Measurements from ENCODE around the gene AHI1. TPM values are rescaled to one million over a fixed set of nuclear protein-coding genes. Genes with fewer than 3 reads are reported as not detected.

AHI1 gene
- total and polyA plus RNA-seq, 2 experiments from 2014 or later = 17.1 to 18.4 TPM

DNA sequence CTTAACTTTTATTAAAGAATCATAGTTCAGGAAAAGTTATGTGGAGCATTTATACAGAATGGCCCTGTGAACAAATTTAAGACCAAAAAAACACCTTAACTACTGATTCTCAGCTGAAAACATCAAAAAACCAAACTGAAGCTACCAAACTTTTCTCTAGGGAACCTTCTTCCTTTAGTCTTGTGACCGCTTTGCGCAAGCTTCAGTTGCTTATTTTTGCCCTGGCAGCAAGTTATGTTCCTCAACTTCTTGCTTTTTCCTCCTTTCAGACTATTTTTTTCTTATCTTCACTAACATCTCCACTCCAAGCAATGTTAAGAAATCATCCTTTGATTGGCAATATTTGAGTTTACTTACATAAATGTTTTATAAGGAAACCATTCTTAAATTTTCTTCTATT, 216.3 kb downstream of the AHI1 start:
- Histone ChIP-seq H3K27ac (no peak overlapping the region), H3K36me3 (no peaks in the 10 kb centered on the region), H3K9me3 (ENCODE audit: low read depth) (no peaks in the 10 kb centered on the region), H3K4me1 (ENCODE audit: low read depth) (no peaks in the 10 kb centered on the region), H3K27me3 (no peaks in the 10 kb centered on the region), H3K4me3 (no peak overlapping the region)
- TF ChIP-seq, protein P1, sequence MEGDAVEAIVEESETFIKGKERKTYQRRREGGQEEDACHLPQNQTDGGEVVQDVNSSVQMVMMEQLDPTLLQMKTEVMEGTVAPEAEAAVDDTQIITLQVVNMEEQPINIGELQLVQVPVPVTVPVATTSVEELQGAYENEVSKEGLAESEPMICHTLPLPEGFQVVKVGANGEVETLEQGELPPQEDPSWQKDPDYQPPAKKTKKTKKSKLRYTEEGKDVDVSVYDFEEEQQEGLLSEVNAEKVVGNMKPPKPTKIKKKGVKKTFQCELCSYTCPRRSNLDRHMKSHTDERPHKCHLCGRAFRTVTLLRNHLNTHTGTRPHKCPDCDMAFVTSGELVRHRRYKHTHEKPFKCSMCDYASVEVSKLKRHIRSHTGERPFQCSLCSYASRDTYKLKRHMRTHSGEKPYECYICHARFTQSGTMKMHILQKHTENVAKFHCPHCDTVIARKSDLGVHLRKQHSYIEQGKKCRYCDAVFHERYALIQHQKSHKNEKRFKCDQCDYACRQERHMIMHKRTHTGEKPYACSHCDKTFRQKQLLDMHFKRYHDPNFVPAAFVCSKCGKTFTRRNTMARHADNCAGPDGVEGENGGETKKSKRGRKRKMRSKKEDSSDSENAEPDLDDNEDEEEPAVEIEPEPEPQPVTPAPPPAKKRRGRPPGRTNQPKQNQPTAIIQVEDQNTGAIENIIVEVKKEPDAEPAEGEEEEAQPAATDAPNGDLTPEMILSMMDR (IDR thresholded peaks at IDR 0.05; ENCODE audit: low read depth, low read length) = no peak
- no peak for DNase-seq (ENCODE audit: low read depth in 1 of 2, low spot score in 1 of 2)

DNA sequence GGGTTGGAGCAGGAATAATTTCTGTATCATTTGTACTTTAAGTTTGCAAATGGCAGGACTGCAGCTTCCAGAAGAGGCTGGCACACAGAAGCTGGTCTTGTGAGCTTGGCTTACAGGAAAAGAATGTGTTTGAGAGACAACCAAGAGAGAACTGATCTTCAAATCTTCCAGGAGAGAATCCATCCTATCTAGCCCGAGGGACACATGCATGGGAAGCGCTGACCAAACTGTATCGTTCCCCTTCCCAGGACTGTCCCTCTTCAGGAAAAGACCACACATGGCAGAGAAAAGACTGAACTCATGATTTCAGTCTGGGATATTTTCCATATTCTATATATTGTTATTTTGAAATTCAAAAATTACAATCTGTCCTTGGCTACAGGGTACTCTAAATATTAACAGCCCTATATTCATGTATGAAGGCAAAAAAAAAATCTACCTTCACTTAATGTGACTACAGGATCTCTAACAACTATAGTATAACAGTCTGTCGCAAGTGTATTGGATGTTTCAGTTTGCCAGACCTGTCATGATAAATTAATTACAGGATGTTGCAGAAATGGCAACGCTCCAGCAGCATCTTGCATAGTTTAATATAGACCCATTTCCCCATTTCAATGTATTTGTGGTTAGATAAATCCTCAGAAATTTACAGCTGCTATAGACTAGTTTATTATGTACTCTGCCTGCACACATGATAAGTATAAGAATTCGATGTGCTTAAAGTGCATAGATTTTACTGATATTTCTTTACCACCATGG, 217.0 kb downstream of the AHI1 start:
- peak in 1 of 2 donors; percentile 82 for DNase-seq (ENCODE audit: low read depth in 1 of 2, low spot score in 1 of 2)
- TF ChIP-seq, protein P1 (IDR thresholded peaks at IDR 0.05; ENCODE audit: low read depth, low read length) = no peak
- Histone ChIP-seq H3K27me3 (no peaks in the 10 kb centered on the region), H3K36me3 (no peaks in the 10 kb centered on the region), H3K9me3 (ENCODE audit: low read depth) (no peaks in the 10 kb centered on the region), H3K4me3 (no peak overlapping the region), H3K4me1 (ENCODE audit: low read depth) (no peaks in the 10 kb centered on the region), H3K27ac (no peak overlapping the region)

DNA sequence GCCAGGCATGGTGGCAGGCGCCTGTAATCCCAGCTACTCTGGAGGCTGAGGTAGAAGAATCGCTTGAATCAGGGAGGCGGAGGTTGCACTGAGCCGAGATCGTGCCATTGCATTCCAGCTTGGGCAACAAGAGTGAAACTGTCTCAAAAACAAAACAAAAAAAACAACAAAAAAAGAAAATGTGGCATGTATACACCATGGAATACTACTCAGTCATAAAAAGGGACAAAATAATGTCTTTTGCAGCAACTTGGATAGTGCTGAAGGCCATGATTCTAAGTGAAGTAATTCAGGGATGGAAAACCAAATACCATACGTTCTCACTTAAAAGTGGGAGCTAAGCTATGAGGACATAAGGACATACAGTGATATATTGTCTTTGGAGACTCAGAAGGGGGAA, 220.1 kb downstream of the AHI1 start:
- TF ChIP-seq, protein P1 (IDR thresholded peaks at IDR 0.05; ENCODE audit: low read depth, low read length) = no peak
- Histone ChIP-seq H3K27ac (no peak overlapping the region), H3K4me3 (no peak overlapping the region), H3K36me3 (no peaks in the 10 kb centered on the region), H3K27me3 (no peaks in the 10 kb centered on the region), H3K4me1 (ENCODE audit: low read depth) (no peaks in the 10 kb centered on the region), H3K9me3 (ENCODE audit: low read depth) (no peaks in the 10 kb centered on the region)
- DNase-seq (ENCODE audit: low read depth in 1 of 2, low spot score in 1 of 2) = no peak

DNA sequence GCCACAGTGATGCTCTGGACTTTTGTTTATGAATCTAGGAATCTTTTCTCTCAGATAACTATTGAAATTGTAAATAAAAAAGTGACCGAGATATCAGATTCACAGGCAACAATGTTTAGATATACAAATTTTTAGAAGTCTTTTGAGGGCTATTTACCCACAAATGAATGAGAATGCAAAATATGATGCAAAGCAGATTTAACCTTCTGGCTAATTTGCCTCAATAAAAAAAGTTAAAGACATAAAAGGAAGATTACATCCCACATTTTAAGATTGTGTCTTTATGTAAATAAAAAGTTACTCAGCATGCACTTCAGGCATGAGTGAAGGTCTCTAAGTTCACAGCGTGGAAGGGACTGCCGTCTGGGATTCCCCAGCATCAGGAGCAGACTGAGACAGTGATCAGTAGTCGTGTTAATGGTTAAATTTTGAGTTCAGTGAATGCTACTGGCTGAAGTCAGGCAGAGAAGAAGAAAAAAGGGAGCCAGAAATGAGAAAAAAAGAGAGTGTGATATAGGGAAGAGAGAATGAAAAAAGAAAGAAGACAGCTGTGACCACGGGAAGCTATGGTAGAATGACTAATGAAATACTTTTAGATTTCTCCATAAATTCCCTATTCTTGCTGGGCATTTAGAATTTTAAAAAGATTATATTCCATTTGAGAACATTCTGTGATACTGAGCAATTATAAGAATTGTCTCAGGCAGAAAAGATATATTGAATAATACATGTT, 222.8 kb downstream of the AHI1 start:
- H3K27ac ChIP-seq = no peak overlapping the region
- H3K9me3 ChIP-seq (ENCODE audit: low read depth) = no peaks in the 10 kb centered on the region
- H3K4me1 ChIP-seq (ENCODE audit: low read depth) = peaks cover 8% of the 10 kb centered on the region
- H3K36me3 ChIP-seq = no peaks in the 10 kb centered on the region
- TF ChIP-seq, protein P1 (IDR thresholded peaks at IDR 0.05; ENCODE audit: low read depth, low read length) = no peak
- no peak overlapping the region for H3K4me3 ChIP-seq
- no peak for DNase-seq (ENCODE audit: low read depth in 1 of 2, low spot score in 1 of 2)
- no peaks in the 10 kb centered on the region for H3K27me3 ChIP-seq

DNA sequence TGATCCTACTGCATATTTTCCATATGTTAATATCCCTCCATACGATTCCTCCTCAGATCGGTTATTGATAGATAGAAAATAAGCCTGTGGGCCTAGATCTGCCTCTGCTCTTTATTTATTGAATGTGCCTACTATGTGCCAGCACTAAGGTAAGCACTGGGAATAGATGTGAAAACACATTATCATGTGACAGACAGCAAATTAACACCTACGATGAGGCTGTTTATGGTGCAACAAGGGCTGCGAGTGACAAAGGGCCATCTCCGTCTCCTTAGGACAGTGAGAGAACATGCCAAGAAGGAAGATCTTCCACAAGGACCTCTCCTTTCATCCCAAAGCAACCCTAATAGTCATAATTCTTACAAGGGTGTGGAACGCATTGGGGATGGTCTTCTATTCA, 225.9 kb downstream of the AHI1 start:
- Histone ChIP-seq H3K36me3 (no peaks in the 10 kb centered on the region), H3K9me3 (ENCODE audit: low read depth) (no peaks in the 10 kb centered on the region), H3K4me3 (no peak overlapping the region), H3K27me3 (no peaks in the 10 kb centered on the region), H3K4me1 (ENCODE audit: low read depth) (peaks cover 15% of the 10 kb centered on the region), H3K27ac (no peak overlapping the region)
- DNase-seq (ENCODE audit: low read depth in 1 of 2, low spot score in 1 of 2) = no peak
- TF ChIP-seq, protein P1 (IDR thresholded peaks at IDR 0.05; ENCODE audit: low read depth, low read length) = no peak

All from cardiac muscle cell (in vitro differentiated cells and primary cell).